Fibroblast of skin of right biceps (primary cell): ENCODE results near the gene STXBP5L.
"Not testable (repeated sequence)": the region's sequence is repeated elsewhere in the genome, so short reads cannot be mapped to it uniquely, and the experiment has no call there.

Experiments used
- DNase-seq: peaks from one replicate; pipeline ENCODE4 v3.0.0-alpha.2; 2013

STXBP5L gene

DNA sequence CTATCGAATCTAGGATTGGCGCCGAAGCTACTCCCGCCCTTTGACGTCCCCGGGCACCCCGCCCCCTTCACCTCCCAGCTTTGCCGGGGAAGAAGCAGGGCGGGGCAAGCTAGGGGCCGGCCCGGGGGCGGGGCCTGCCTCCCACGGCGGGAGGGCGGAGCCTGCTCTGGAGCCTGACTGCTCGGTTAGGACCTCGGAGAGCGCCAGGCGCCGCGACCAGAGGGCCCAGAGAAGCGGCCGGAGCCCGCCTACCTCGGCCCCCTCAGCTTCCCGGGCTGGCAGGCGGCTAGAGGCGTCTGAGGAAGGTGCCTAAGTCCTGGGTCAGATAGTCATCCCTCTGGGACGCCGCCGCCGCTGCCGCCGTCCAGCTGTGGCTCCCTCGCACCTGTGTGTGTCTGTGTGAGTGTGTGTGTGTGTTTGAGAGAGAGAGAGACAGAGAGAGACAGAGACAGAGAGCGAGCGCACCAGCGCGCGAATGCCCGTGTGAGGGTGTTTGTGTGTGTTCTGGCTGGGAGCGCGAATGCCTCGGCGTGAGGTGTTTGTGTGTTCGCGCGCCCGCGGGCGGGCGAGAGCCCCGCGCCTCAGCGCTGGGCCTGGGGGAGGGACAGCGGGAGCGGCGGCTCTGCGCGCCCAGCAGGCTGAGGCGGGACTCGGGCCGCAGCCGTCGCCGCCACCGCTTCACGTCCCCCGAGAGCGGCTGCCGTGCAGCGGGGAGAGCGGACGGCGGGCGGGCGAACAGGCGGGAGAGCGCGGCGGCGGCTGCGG lies at the start of gene STXBP5L:
TSS of gene STXBP5L (plus strand) at position 176 of the 765 bp plus-strand sequence. CDS start 1,374 bp downstream, outside the sequence.
- DNase-seq = peak; percentile 79

DNA sequence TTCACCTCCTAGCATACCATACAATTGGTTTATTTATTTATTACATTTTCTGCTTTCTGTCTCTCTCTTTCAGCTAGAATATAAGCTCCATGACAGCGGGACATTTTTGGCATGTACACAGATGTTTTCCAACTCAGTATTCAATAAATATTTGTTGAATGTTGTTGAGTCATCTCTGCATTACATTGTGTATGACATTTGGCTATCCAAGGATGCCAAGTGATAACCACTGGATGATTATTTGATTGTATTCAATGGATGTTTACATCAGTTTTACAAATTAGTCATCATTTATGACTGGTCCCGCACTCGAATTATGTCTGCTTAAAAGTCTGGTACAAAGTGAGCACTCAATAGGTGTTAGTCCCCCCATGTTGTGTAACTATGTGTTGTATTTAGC lies 49.5 kb upstream of the STXBP5L start:
- DNase-seq = no peak

DNA sequence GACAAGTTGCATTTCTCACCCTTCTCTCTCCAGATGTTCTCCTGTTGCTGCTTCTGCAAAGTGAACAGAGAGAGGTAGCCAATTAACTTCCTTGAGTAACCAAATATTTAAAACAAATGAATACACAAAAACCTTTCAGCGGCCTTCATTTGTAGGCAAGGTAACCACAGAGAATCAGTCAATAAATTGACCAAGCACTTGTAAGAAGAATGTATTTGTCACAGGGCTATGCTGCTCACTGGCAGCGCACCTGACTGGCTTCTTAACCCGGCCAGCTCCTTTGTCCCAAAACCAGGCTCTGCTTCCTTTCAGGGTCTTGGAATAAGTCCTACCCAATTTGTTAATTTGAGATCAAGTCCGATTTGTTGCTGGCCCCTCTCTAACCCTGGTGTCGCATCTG lies 43.5 kb upstream of the STXBP5L start:
- DNase-seq = no peak

DNA sequence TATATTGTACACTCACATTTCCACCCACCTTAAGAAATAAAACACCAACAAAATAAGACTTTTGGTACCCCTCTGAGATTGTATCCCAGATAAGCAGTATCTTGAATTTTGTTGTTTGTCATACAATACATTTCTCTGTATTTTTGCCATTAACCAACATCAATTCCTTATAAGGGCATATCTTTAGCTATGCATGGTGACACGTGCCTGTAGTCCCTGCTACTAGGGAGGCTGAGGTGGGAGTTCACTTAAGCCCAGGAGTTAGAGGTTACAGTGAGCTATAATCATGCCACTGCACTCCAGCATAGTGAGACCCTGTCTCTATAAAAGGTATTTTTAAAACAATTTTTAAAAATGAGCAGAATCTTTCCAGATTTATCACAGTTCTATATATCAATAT lies 32.5 kb upstream of the STXBP5L start:
- DNase-seq = no peak

DNA sequence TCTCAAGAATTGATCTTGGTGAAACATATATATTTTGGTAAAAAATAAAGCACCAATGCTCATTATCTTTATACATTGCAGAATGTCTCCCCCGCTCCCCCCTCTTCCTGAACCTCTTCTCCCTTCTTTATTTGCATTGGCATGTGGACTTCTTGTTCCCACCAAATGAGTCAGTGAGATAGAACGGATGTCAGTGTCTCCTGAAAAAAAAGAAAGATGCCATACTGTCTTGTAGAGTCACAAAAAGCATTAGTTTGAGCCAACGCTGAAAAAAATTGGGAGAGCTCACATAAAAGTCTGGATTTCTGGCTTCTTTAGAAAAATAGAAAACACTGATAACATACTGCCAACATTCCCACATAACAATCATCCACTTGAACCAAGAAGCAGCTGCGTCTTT lies 32.0 kb upstream of the STXBP5L start:
- DNase-seq = peak; percentile 10

DNA sequence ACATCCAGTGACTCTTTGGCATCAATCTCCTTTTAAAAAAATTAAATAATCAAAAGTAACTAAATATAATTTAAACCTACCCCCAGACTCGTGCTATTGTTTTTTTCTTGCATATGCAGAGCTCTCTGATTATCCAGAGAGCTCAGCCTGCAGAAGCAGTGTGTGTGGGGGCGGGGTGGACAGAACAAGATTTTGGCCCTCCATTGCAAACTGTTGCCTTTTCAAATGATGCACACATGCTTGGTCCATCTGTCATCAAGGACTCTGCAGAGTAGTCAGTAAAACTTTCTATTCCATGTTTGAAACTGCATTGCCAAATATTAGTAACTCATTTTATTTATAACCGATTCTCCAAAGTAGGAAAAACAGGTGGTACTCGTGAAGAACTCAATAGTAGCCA lies 28.6 kb upstream of the STXBP5L start:
- DNase-seq = no peak

DNA sequence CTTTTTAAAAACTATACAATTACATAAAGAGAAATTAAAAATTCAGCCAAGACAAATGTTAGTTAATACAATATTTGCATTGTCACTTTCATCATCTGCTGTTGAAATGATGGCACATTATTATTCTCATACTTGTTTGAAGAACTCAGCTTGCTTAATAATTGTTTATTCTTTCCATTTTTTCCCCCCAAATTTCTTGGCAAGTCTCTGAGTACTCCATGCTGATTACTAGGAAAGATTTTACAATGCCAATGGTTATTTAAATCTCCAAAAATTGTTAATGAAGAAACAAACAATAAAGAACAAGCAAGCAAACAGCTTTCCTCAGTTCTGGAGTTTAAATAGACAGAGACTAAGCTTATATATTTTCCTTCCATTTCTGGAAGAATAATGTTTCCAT lies 15.1 kb upstream of the STXBP5L start:
- no peak for DNase-seq

DNA sequence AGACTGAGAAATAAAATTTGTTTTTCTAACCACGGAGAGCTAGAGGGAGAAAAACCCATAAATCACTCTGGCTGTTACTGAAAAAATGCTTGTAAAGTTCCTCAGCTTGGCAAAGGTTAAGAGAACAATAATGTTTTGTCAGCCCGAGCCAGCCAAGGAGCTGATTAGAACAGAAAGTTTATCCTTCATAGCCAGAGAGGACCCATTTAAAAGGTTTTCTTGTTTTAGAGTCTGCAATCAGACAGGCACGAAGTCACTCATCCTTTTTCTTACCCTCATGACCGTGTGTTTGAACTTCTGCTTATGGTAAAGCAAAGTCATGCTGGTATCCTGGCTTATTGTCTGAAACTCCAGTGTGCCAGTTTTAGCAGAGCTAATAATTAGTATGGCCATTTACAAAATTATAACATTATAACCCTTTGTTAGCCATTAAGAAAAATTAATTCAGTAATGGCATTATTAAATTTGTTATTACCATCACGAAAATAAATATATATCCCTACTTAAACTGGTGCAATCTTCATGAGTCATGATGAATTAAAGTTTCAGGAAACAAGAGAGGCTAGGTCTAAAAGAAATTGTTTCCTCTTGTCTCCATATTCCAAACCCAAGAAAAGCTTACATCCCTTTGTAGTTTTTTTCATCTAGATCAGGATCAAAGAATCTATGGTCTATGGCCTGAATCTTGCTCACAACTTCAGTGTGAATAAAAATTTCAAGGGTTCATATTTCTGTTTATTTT lies 13.5 kb upstream of the STXBP5L start:
- DNase-seq = peak; percentile 6

DNA sequence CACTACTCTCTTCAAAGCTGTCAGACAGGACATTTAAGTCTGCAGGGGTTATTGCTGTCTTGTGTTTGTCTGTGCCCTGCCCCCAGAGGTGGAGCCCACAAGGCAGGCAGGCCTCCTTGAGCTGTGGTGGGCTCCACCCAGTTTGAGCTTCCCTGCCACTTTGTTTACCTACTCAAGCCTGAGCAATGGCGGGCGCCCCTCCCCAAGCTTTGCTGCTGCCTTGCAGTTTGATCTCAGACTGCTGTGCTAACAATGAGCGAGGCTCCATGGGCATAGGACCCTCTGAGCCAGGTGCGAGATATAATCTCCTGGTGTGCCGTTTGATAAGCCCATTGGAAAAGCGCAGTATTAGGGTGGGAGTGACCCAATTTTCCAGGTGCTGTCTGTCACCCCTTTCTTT lies 6.3 kb upstream of the STXBP5L start:
- DNase-seq = not testable (repeated sequence)

DNA sequence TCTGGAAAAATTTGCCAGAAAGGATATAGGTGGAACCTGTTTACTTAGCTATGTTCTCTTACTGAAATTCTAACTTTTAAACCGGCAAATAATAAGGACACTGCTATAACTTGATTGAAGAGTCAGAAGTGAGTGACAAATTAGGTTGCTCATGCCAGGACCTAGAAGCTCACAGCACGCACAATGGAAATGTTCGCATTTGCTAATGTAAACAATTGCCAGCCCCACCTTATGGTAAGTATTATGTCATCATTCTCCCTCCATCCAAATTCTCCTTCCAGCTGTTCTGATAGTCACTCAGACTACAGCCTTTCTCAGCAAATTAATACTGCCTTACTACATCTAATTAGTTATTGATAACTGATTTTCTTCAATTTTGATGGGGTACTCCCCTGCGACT lies 4.8 kb upstream of the STXBP5L start:
- DNase-seq = no peak

DNA sequence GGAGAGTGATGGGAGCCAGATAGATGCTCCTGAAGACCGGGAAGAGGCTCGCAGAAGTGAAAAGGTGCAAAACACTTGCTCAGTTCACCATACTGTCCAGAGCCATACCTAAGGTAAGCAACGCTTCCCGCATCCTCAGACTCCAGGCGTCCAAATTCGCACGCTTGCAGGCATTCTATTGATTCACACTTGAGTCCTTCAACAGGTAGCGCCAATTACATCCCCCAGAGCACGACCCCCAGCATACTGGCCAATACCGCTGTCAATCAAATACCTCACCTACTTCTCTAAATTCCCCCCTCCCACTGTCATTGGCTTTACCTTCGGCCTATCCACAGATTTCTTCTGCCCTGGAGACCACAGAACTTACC lies 361 bp upstream of the STXBP5L start:
- DNase-seq = no peak

DNA sequence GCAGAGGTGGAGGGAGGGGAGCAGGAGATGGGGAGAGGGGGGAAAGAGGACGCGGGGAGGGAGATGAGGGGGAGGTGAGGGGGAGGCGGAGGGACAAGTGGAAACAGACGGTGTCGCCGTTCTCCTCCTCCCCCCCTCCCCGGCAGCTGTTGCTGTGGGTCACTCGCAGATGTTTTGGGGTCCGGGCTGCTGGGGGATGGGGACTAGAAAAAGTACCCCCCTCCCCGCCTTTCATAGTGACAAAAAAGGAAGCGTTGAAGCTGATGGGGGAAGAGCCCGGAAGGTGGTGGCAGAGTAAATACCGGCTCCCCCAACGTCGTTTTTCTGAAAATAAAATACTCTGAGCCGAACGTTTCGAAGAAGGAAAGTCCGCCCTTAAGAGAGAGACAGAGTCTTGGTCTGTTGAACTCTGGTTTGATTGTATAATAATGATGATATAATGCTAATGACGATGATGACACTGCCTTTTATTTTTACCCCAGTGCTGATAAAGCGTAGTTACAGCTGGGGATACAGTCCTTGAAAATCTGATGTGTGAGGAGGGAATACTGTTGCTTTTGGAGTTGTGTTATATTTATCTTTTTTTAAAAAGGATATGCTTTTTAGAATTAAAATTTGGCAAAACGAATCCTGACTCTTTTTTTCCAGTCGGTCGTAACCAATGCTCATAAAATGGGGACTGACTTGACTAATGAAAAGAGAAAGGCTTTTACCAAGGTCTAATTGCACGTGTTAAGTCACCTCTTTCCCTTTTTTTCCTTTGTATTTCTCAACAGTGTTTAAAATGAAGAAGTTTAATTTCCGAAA lies 993 bp downstream of the STXBP5L start:
- no peak for DNase-seq

DNA sequence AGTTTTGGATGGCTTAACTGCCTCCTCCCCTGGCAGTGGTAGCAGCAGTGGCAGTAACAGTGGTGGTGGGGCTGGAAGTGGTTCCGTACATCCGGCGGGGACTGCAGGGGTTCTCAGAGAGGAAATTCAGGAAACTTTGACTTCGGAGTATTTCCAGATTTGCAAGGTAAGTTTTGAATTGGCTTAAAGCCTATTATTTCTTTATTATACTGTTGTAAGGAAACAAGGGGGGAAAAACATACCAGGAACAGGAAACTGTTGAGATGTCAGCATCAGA lies 1.5 kb downstream of the STXBP5L start:
- DNase-seq = no peak

DNA sequence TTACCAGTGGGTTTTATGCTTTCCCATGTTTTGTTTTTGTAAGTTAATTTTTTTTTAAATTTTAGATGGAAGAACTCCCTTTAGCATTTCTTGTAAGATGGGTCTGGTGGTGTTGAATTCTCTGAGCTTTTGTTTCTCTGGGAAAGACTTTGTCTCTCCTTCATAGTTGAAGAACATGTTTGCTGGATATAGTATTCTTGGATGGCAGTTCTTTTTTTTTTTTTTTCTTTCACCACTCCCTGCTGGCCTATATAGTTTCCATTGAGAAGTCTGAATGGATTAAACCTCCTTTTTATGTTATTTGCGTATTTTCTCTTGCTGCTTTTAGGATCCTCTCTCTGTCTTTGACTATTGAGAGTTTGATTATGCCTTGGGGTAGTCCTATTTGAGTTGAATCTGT lies 18.1 kb downstream of the STXBP5L start:
- DNase-seq = no peak

DNA sequence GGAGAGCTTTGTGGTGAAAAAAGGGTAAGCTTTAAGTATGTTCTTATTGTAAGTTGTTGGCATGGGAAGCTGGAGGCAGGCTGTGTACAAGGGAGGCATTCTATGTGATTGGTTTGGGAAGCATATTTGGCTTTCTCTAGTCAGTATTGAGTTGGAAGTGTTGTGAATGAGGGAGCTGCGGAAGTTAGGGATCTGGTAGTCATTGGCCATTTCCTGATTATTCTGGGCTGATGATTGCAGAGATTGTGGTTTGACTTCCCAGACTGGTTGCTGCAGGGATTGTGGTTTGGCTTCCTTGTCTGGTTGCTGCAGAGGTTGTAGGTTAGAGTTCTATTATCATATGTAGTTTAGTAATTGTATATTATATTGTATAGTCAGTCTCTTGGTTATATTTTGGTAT lies 21.0 kb downstream of the STXBP5L start:
- no peak for DNase-seq

DNA sequence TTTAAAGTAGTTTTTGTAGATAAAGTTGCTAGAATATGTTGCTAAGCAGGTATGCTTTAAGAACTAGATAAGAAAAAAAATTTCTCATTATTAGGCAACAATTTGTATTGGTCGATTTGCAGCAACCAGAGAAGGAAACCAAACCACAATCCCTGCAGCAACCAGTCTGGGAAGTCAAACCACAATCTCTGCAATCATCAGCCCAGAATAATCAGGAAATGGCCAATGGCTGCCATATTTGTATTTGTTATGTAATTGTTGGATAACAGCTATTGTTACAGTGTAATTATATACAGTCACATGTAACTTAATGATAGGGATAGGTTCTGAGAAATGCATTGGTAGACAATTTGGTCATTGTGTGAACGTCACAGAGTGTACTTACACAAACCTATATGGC lies 23.6 kb downstream of the STXBP5L start:
- no peak for DNase-seq

DNA sequence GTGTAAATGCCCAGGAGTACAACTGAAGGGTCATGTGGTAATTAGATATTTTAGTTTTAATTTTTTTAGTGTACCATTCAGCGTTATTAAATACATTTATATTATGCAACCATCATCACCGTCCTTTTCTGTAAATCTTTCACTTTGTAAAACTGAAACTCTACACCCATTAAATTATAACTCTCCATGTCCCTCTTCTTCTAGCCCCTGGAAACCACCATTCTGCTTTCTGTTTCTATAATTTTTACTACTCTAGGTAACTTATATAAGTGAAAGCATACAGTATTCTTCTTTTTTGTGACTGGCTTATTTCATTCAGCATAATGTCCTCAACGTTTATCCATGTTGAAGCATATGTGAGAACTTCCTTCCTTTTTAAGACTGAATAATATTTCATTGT lies 48.1 kb downstream of the STXBP5L start:
- DNase-seq = no peak

DNA sequence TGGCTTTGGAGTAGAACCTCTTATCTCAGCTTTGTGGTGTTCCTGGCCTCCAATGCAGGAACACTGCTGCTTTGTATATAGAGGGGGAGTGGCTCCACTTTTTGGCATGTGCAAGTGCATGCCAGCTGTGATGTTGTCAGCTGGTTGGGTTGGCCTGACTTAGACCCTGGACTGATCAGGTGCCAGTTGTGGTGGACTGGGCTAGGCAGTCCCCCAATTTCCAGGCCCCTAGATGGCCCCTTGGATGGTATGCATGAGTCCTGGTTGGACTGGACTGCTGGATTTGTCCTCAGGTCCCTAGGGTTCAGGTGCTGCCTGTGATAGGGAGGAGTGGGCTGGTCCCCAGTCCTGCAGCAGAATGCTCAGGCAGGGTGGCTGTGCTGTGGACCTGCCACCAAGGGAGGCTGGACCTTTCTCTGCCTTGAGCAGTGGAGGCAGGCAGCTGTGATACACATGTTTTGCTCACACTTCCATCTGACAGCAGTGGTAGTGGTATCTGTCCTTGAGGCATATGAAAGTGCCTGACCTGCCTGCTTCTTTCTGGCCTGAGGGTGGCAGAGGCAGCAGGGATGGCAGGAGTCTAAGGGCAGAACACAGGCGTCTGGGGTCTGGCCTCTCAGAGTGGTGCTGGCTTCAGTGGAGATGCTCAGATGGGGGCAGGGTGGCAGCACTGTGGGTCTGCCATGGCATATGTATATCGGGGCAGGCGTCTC lies 74.8 kb downstream of the STXBP5L start:
- DNase-seq = no peak

DNA sequence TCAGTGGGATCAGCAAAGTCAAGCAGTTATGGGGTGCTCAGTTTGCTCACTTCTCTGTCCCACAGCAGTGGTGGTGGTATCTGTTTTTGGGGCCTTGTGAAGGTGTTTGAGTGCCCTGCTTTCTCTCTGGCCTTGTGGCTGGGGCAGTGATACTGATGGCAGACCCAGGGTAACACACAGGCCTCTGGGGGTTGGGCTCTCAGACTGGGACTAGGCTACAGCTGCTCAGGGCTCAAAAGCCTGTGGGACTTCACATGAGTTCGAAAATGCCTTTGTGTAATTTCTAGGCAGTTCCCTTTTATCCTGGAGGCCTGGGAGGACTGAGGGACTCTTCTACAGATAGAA lies 75.3 kb downstream of the STXBP5L start:
- no peak for DNase-seq

DNA sequence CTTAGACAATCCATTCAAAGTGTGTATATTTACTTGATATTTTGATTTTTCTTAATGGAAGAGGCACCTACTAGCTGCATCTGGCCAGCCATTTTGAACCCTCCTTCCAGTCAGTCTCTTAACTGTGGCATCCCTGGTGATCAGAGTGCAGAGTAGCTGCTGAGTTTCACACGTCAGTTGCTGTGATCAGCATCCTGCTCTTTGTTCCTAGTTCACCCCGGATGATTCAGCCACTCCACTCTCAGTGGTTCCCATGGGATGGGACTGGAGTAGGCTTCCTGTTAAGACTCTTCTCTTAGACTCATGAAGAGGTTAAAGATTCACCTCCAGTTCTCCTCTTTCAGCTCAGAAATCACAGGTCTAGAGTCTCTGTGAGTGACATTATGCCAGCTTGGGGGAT lies 75.8 kb downstream of the STXBP5L start:
- DNase-seq = no peak

DNA sequence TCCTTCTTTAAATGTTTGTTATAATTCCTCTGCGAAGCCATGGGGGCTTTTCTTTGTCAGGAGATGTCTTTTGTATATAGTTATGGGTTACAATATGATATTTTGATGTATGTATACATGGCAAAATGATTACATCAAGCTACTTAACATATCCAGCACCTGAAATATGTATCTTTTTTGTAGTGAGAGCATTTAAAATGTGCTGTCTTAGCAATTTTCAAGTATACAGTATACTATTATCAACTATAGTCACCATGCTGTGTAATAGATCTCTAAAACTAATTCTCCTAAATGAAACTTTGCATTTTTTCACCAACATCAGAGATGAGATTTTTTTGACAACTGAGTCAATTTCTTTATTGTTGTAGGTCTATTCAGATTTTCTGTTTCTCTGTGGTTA lies 77.2 kb downstream of the STXBP5L start:
- no peak for DNase-seq

DNA sequence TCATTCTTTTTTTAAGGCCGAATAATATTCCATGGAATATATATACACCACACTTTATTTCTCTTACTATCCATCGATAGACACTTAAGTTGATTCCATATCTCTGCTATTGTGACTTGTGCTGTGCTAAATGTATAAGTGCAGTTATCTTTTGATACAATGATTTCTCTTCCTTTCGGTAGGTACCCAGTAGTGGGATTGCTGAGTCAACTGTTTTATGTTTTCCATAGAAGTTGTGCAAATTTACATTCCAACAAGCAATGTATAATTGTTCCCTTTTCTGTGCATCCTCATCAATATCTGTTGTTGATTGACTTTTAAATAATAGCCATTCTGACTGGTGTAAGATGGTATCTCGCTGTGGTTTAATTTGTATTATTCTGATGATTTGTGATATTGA lies 81.0 kb downstream of the STXBP5L start:
- no peak for DNase-seq

DNA sequence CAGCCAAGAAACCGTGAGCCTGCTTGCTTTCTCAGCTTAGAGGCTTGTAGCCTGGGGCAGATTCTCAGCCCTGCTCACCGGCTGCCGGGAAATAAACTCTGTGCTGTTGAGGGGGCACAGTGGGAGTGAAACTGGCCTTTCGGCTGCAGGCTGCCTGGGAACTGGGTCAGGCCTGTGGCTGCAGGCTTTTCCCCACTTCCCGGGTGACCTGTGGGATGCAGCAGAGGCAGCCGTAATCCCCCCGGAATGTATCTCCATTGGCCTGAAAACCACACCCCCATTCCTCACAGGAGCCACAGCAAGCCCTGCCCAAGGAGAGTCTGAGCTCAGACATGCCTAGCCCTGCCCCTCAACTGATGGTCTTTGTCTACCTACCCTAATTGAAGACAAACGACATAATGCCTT lies 110.9 kb downstream of the STXBP5L start:
- DNase-seq = no peak

DNA sequence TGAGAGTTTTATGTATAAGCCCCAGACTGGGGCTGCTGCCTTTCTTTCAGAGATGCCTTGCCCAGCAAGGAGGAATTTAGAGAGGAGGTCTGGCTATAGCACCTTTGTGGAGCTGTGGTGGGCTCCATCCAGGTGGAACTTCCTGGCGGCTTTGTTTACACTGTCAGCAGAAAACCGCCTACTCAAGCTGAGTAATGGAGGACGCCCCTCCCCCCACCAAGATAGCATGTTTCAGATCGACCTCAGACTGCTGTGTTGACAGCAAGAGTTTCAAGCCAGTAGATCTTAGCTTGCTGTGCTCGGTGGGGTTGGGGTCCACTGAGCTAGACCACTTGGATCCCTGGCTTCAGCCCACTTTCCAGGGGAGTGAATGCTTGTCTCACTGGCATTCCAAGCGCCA lies 155.6 kb downstream of the STXBP5L start:
- DNase-seq = no peak
